Measurements from ENCODE around the gene NDUFS5.

Gene NDUFS5

GRCh38 chr1:39043513-39043912 lies 17.4 kb downstream of the NDUFS5 start:
- Histone ChIP-seq H3K9me3 (ENCODE audit: control insufficient read depth, low read length) (no peaks in the 10 kb centered on the region), H3K4me3 (ENCODE audit: insufficient read depth in 1 of 2, low read depth in 1 of 2, low read length in 2 of 2) (no peak overlapping the region), H2BK12ac (ENCODE audit: low read length in 2 of 2) (no peak overlapping the region), H4K91ac (ENCODE audit: low read length) (no peak overlapping the region), H3K4me1 (ENCODE audit: control insufficient read depth, insufficient read depth, low read depth, low read length) (peaks cover 10% of the 10 kb centered on the region), H2AK5ac (ENCODE audit: low read length, severe bottlenecking) (no peak overlapping the region), H3K23ac (ENCODE audit: low read length in 2 of 2) (no peak overlapping the region), H4K8ac (ENCODE audit: low read length) (no peak overlapping the region), H3K4me2 (ENCODE audit: low read length, poor library complexity, severe bottlenecking) (no peak overlapping the region), H3K14ac (ENCODE audit: low read length in 2 of 2) (no peak overlapping the region), H2BK5ac (ENCODE audit: low read depth, low read length, poor library complexity, severe bottlenecking) (no peak overlapping the region), H2AFZ (ENCODE audit: low read depth, low read length) (no peak overlapping the region), H3K27ac (ENCODE audit: low read length, poor library complexity, severe bottlenecking) (no peak overlapping the region), H2BK120ac (ENCODE audit: low read depth, low read length) (no peak overlapping the region), H3K4ac (ENCODE audit: low read depth in 1 of 2, low read length in 2 of 2) (no peak overlapping the region), H3K27me3 (ENCODE audit: control insufficient read depth in 1 of 2, insufficient read depth in 1 of 2, low read length in 2 of 2) (no peaks in the 10 kb centered on the region), H3K9ac (ENCODE audit: low read length) (no peak overlapping the region), H3K18ac (ENCODE audit: low read depth in 1 of 2, low read length in 2 of 2) (no peak overlapping the region), H3K36me3 (ENCODE audit: control insufficient read depth in 1 of 2, insufficient read depth in 2 of 2, low read depth in 1 of 2, low read length in 2 of 2) (peaks cover 11 to 43% of the 10 kb centered on the region in 2 experiments), H2BK15ac (ENCODE audit: low read depth, poor library complexity, severe bottlenecking) (no peak overlapping the region), H3K79me1 (replicated peaks; ENCODE audit: low read length, poor library complexity, severe bottlenecking) (no peaks in the 10 kb centered on the region)
- DNase-seq, result no peak
- 97% methylated on average over 2 of the region's 3 CpGs for WGBS

GRCh38 chr1:39044762-39045161 lies 18.6 kb downstream of the NDUFS5 start:
- Histone ChIP-seq H4K8ac (ENCODE audit: low read length) (no peak overlapping the region), H3K4me3 (ENCODE audit: insufficient read depth in 1 of 2, low read depth in 1 of 2, low read length in 2 of 2) (no peak overlapping the region), H3K14ac (ENCODE audit: low read length in 2 of 2) (no peak overlapping the region), H3K4me1 (ENCODE audit: control insufficient read depth, insufficient read depth, low read depth, low read length) (peaks cover 10% of the 10 kb centered on the region), H2AFZ (ENCODE audit: low read depth, low read length) (no peak overlapping the region), H4K91ac (ENCODE audit: low read length) (no peak overlapping the region), H2BK12ac (ENCODE audit: low read length in 2 of 2) (no peak overlapping the region), H3K9ac (ENCODE audit: low read length) (no peak overlapping the region), H3K18ac (ENCODE audit: low read depth in 1 of 2, low read length in 2 of 2) (no peak overlapping the region), H3K79me1 (replicated peaks; ENCODE audit: low read length, poor library complexity, severe bottlenecking) (no peaks in the 10 kb centered on the region), H2AK5ac (ENCODE audit: low read length, severe bottlenecking) (no peak overlapping the region), H2BK120ac (ENCODE audit: low read depth, low read length) (no peak overlapping the region), H3K4ac (ENCODE audit: low read depth in 1 of 2, low read length in 2 of 2) (no peak overlapping the region), H3K27ac (ENCODE audit: low read length, poor library complexity, severe bottlenecking) (no peak overlapping the region), H2BK5ac (ENCODE audit: low read depth, low read length, poor library complexity, severe bottlenecking) (no peak overlapping the region), H3K27me3 (ENCODE audit: control insufficient read depth in 1 of 2, insufficient read depth in 1 of 2, low read length in 2 of 2) (no peaks in the 10 kb centered on the region), H3K4me2 (ENCODE audit: low read length, poor library complexity, severe bottlenecking) (no peak overlapping the region), H2BK15ac (ENCODE audit: low read depth, poor library complexity, severe bottlenecking) (no peak overlapping the region), H3K23ac (ENCODE audit: low read length in 2 of 2) (no peak overlapping the region), H3K9me3 (ENCODE audit: control insufficient read depth, low read length) (no peaks in the 10 kb centered on the region), H3K36me3 (ENCODE audit: control insufficient read depth in 1 of 2, insufficient read depth in 2 of 2, low read depth in 1 of 2, low read length in 2 of 2) (peaks cover 9 to 39% of the 10 kb centered on the region in 2 experiments)
- DNase-seq, result no peak
- WGBS, result 100% methylated on average over 1 of the region's 1 CpG

DNA sequence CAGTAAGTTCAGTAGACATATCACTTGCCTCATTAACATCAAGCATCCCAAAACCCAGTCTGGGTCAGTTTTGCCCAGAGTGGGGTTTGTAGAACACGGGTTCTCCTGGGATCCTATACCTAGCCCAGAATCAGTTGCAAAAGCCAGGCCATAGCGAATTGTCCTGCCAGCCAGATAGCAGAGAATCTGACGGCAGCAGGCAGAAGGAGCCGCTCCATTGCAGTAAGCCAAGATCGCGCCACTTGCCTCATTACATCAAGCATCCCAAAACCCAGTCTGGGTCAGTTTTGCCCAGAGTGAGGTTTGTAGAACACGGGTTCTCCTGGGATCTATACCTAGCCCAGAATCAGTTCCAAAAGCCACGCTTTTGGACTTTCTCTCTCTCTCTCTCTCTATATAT lies 19.1 kb downstream of the NDUFS5 start:
- H3K18ac ChIP-seq (ENCODE audit: low read depth in 1 of 2, low read length in 2 of 2), result no peak overlapping the region
- H3K27ac ChIP-seq (ENCODE audit: low read length, poor library complexity, severe bottlenecking), result no peak overlapping the region
- H4K8ac ChIP-seq (ENCODE audit: low read length), result no peak overlapping the region
- DNase-seq, result no peak
- no peak overlapping the region for H3K4me2 ChIP-seq (ENCODE audit: low read length, poor library complexity, severe bottlenecking)
- no peak overlapping the region for H2AK5ac ChIP-seq (ENCODE audit: low read length, severe bottlenecking)
- H3K9me3 ChIP-seq (ENCODE audit: control insufficient read depth, low read length), result no peaks in the 10 kb centered on the region
- no peak overlapping the region for H2BK120ac ChIP-seq (ENCODE audit: low read depth, low read length)
- H4K91ac ChIP-seq (ENCODE audit: low read length), result no peak overlapping the region
- H3K79me1 ChIP-seq (replicated peaks; ENCODE audit: low read length, poor library complexity, severe bottlenecking), result no peaks in the 10 kb centered on the region
- H3K4me3 ChIP-seq (ENCODE audit: insufficient read depth in 1 of 2, low read depth in 1 of 2, low read length in 2 of 2), result no peak overlapping the region
- no peaks in the 10 kb centered on the region for H3K27me3 ChIP-seq (ENCODE audit: control insufficient read depth in 1 of 2, insufficient read depth in 1 of 2, low read length in 2 of 2)
- no peak overlapping the region for H2BK15ac ChIP-seq (ENCODE audit: low read depth, poor library complexity, severe bottlenecking)
- WGBS, result 93% methylated on average over 6 of the region's 8 CpGs
- no peak overlapping the region for H3K23ac ChIP-seq (ENCODE audit: low read length in 2 of 2)
- H3K9ac ChIP-seq (ENCODE audit: low read length), result no peak overlapping the region
- no peak overlapping the region for H2BK5ac ChIP-seq (ENCODE audit: low read depth, low read length, poor library complexity, severe bottlenecking)
- no peak overlapping the region for H3K4ac ChIP-seq (ENCODE audit: low read depth in 1 of 2, low read length in 2 of 2)
- H3K4me1 ChIP-seq (ENCODE audit: control insufficient read depth, insufficient read depth, low read depth, low read length), result peaks cover 10% of the 10 kb centered on the region
- H3K36me3 ChIP-seq (ENCODE audit: control insufficient read depth in 1 of 2, insufficient read depth in 2 of 2, low read depth in 1 of 2, low read length in 2 of 2), result peaks cover 11 to 44% of the 10 kb centered on the region in 2 experiments
- no peak overlapping the region for H2BK12ac ChIP-seq (ENCODE audit: low read length in 2 of 2)
- H3K14ac ChIP-seq (ENCODE audit: low read length in 2 of 2), result no peak overlapping the region
- no peak overlapping the region for H2AFZ ChIP-seq (ENCODE audit: low read depth, low read length)

DNA sequence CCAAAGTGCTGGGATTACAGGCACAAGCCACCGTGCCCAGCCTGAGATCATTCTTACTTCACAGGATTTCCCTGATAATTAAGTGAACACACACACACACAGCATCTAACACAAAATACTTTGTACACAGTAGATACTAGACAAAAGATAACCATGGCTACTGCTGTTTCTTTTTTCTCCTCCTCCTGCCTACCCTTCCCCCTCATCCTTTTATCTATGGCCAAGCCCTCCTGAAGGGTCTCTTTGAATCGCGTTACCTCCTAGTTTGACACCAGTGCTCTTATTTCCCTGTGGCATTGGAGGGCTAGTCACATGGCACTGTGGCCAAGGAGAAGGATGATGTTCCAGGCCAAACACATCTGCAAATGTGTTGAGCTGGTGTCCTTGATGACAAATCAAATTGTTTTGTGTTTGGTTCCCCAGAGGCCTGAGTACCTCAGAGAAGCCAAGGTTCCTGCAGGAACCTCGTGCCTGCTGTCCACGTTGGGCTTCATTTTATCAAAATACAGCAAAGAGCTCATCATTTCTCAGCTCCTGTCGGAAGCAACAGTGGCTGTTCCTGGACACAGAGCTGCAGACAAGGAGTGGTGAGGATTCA lies 20.6 kb downstream of the NDUFS5 start:
- H3K79me1 ChIP-seq (replicated peaks; ENCODE audit: low read length, poor library complexity, severe bottlenecking), result no peaks in the 10 kb centered on the region
- no peak overlapping the region for H2BK120ac ChIP-seq (ENCODE audit: low read depth, low read length)
- no peak overlapping the region for H4K91ac ChIP-seq (ENCODE audit: low read length)
- H3K4me1 ChIP-seq (ENCODE audit: control insufficient read depth, insufficient read depth, low read depth, low read length), result peaks cover 10% of the 10 kb centered on the region
- peaks cover 13 to 37% of the 10 kb centered on the region in 2 experiments for H3K36me3 ChIP-seq (ENCODE audit: control insufficient read depth in 1 of 2, insufficient read depth in 2 of 2, low read depth in 1 of 2, low read length in 2 of 2)
- no peak overlapping the region for H3K23ac ChIP-seq (ENCODE audit: low read length in 2 of 2)
- 92% methylated on average over 6 of the region's 6 CpGs for WGBS
- no peak overlapping the region for H3K14ac ChIP-seq (ENCODE audit: low read length in 2 of 2)
- H3K9me3 ChIP-seq (ENCODE audit: control insufficient read depth, low read length), result no peaks in the 10 kb centered on the region
- no peak overlapping the region for H2BK15ac ChIP-seq (ENCODE audit: low read depth, poor library complexity, severe bottlenecking)
- H3K27ac ChIP-seq (ENCODE audit: low read length, poor library complexity, severe bottlenecking), result peak overlapping the region; percentile 88
- no peak overlapping the region for H4K8ac ChIP-seq (ENCODE audit: low read length)
- peak overlapping the region in 1 of 2 experiments; percentile 7 for H3K18ac ChIP-seq (ENCODE audit: low read depth in 1 of 2, low read length in 2 of 2)
- H3K27me3 ChIP-seq (ENCODE audit: control insufficient read depth in 1 of 2, insufficient read depth in 1 of 2, low read length in 2 of 2), result no peaks in the 10 kb centered on the region
- H2BK5ac ChIP-seq (ENCODE audit: low read depth, low read length, poor library complexity, severe bottlenecking), result no peak overlapping the region
- H3K4me3 ChIP-seq (ENCODE audit: insufficient read depth in 1 of 2, low read depth in 1 of 2, low read length in 2 of 2), result peak overlapping the region in 1 of 2 experiments; percentile 38
- H3K9ac ChIP-seq (ENCODE audit: low read length), result peak overlapping the region; percentile 87
- H2AFZ ChIP-seq (ENCODE audit: low read depth, low read length), result no peak overlapping the region
- H2AK5ac ChIP-seq (ENCODE audit: low read length, severe bottlenecking), result peak overlapping the region; percentile 21
- no peak for DNase-seq
- no peak overlapping the region for H3K4me2 ChIP-seq (ENCODE audit: low read length, poor library complexity, severe bottlenecking)
- no peak overlapping the region for H3K4ac ChIP-seq (ENCODE audit: low read depth in 1 of 2, low read length in 2 of 2)
- peak overlapping the region in 1 of 2 experiments; percentile 21 for H2BK12ac ChIP-seq (ENCODE audit: low read length in 2 of 2)

Data from mesenchymal stem cell (in vitro differentiated cells and primary cell).